ENCODE results near the gene GJB3.
"Not testable (repeated sequence)": the region's sequence is repeated elsewhere in the genome, so short reads cannot be mapped to it uniquely, and the experiment has no call there.

The GJB3 gene

DNA sequence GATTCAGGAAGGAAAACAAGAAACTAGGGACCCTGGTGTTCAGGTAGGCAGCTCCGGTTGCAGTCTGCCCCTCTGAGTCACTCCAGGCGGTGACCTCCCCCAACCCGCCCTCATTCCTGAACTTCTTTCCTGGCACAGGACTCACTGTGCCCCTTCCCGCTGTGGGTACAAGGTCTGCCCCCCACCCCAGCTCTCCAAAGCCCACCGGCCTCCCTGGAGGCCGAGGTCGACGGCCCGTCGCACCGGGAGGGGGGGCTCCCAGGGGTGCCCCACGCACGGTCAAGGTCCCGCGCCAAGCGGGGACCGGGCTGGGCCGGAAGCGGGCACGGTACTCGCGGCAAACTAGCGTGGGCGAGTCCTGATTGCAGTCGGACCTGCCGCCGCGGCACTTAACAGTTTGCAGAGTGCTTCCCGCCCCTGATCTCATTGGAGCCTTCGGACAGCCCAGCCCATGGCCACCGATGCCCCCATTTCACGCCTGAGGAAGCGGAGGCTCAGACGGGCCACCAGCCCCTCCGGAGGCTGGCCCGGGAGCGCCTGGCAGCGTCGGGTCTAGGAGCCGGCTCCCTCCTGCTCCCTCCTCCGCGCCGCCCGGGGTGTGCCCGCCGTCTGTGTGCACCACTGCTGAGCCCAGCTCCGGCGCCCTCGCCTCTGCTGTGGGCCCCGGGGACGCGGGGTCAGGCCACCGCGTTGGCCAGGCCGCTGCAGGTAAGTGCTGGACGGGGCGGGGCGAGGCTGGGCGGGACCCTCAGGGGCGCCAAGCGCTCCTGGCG is at the start of gene GJB3:
Gene GJB3 (plus strand): TSS at position 144 of the 773 bp plus-strand sequence. CDS start 3,549 bp downstream, outside the sequence.
- no peak for DNase-seq (ENCODE audit: low read depth)

DNA sequence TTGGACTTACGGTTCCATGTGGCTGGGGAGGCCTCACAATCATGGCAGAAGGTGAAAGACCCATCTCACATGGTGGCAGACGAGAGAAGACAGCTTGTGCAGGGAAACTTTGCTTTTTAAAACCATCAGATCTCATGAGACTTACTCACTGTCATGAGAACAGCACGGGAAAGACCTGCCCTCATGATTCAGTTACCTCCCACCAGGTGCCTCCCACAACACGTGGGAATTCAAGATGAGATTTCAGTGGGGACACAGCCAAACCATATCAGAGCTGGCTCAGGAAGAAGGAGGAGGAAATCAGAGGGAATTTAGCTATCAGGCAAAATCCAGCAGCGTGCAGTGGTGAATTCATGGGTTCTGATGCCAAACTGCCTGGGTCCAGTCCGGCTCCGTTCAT is 48.2 kb upstream of the GJB3 start:
- not testable (repeated sequence) for DNase-seq (ENCODE audit: low read depth)

DNA sequence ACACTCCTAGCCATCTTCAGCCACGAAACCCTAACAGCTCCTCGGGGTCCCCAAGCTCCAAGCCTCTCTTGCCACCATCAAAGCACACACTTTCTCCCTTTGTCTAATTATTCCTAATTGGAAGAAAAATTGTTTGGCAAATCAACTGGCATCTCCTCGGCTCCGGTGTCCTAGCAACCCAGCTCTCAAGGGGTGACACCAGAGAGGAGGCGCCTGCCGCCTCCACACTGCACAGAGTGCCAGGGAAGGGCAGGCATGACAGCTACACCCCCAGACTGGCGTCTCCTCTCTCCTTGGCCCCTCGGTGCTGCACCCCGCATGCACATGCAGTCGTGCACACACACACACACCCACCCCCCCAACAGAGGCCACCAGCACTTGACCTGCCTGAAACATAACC is 44.3 kb upstream of the GJB3 start:
- no peak for DNase-seq (ENCODE audit: low read depth)

DNA sequence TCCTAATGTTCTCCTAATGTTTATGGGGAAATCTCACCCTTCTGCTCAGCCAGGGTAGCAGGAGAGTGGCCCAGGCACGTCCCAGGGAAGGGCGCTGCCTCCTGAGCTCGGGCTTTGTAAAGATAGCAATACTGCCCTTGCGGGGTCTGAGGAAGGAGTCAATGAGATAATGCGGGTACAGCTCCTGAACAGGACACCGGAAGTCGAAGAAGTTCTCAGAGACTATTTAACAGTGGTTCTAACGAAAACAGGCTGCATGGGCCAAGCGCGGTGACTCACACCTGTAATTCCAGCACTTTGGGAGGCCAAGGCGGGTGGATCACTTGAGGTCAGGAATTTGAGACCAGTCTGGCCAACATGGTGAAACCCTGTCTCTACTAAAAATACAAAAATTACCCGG is 43.8 kb upstream of the GJB3 start:
- not testable (repeated sequence) for DNase-seq (ENCODE audit: low read depth)

DNA sequence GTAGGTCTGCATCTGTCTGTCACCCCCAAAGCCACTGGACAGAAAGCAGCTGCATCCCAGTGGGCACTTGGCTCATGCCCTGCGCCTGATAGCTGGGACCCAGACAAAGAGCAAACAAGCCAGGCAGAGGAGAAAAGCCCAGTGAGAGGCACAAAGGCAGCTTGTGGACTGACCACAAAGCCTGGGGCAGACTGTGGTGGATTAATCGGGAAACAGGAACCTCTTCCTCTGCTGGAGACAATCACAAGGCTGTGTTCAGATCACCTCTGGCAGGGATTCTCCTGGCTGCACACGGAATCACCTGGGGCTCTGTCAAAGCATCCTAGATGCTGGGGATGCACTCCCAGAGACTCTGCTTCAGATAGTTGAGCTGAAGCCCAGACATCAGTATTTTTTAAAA is 41.4 kb upstream of the GJB3 start:
- DNase-seq (ENCODE audit: low read depth) = no peak

DNA sequence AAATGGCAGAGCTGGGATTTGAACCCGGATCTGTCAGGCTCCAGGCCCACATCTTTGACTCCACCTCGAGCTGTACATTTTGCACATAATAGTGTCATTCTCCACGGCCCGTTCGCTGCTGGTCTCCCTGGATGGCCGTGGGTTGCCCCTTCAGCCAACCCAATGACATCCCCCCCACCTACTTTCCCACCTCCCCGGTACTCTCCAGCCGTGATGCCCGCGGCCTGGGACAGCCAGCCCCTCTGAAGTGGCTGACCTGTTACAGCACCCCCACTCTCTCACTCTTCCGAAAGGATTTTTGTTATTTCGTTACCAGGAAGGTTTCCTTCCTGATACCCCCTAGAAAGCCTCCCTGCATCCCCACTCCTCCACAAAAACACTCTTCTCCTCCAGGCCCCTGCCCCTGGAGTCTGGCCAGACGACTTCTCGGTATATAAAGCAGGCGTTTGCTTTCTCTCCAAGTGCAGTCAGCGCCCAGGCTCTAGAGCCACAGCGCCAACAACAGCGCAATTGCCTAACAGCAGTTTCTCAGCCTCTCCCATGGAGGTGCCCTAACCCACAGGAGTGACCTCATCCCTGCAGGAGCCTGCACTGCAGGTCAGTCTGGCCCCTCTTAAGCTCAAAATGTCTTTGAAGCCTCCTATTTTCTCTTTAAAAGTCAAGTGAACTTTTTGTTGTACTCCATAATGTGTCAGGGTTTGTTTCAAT is 40.7 kb upstream of the GJB3 start:
- no peak for DNase-seq (ENCODE audit: low read depth)

DNA sequence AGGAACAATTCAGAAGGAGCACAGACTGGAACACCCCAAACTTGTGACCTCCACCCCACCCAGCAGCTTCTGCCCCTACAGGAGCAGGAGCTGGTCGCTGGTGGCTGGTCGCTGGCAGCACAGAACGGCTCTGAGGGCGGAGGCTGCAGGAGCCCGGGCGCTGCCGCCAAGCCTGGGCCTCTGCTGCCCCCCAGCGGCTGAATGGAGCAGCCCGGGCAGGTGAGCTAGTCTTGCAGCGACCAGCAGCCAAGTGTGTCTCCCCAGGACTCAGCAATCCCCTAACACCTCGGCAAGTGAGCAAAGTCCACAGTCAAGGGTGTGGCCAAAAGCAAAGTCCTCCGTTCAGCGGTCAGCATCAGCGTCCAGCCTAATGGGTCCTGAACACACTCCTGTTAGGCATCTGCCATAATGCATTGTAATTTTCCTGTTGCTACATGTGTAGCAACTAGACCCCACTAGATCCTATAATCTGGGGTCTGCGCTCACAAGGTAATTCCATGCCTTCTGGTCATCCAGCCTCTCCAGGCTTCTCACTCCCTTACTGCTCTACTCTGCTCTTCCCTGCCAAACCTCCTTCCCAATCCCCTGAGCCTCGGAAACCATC is 38.2 kb upstream of the GJB3 start:
- peak; percentile 50 for DNase-seq (ENCODE audit: low read depth)

DNA sequence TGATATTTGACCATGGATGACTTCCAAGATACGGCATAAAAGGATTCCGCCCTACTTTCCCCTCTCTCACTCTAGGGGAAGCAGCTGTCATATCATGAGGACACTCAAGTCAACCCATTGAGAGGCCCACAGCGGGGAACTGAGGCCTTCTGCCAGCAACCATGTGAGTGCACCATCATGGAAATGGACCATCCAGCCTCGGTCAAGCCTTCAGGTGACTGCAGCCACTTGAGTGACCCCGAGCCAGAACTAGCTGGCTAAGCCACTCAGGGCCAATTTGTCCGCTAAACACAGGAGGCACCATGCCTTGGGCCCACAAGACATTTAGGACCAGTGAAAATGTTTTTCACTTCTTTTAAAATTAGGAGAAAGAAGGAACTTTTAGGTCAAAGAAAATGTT is 37.2 kb upstream of the GJB3 start:
- no peak for DNase-seq (ENCODE audit: low read depth)

DNA sequence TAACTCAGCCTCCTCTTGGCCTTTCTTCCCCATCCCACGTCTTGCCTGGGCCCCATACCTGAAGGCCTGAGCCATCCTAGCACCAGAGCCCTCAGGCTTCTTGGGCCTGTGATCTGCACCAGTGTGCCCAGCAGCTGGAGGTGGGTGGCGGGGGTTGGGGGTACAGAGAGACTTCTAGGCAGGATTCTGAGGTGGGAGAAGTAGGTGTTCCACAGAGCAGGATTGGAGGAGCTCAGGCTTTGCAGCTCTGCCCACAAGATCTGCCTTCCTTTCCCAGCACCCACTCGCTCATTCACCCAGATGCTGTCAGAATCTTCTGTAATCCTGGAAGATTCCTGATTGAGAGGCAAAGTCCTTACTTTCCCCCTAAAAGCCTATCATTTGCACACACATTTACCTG is 36.2 kb upstream of the GJB3 start:
- DNase-seq (ENCODE audit: low read depth) = no peak

DNA sequence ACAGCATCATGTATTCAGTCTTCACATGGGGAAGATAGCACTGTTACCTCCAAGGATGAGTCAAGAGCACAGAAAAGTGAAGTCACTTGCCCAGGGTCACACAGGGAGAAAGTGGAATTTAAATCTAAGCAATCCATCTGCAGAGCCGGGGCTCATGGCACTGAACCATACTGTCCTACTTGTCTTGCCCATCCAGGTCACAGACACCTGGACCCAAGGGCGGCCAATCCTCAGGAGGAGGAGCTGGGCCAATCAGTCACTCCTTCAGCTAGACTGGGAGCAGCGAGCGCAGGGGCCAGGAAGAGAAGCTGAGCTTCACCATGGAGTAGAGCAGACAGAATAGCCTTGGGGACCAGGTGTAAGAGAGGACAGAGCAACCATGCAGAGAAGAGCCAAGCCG is 35.3 kb upstream of the GJB3 start:
- no peak for DNase-seq (ENCODE audit: low read depth)

DNA sequence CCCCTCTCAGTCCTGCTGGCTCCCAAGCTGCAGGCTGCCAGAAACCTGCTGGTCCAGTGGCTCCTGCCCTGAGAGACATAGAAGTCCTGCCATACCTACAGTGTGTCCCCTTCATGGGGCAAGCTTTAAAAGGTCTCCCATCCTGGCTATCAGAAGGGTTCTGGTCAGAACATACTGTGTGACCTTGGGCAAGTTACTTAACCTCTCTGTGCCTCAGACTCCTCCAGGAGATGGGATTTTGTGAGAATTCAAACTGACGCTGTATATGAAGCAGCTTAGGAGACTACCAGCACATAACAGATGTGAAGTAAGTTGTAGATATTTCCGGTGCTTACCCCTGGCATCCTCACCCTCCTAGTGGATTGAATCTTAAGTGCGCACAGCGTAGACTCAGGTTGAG is 34.9 kb upstream of the GJB3 start:
- DNase-seq (ENCODE audit: low read depth) = no peak

DNA sequence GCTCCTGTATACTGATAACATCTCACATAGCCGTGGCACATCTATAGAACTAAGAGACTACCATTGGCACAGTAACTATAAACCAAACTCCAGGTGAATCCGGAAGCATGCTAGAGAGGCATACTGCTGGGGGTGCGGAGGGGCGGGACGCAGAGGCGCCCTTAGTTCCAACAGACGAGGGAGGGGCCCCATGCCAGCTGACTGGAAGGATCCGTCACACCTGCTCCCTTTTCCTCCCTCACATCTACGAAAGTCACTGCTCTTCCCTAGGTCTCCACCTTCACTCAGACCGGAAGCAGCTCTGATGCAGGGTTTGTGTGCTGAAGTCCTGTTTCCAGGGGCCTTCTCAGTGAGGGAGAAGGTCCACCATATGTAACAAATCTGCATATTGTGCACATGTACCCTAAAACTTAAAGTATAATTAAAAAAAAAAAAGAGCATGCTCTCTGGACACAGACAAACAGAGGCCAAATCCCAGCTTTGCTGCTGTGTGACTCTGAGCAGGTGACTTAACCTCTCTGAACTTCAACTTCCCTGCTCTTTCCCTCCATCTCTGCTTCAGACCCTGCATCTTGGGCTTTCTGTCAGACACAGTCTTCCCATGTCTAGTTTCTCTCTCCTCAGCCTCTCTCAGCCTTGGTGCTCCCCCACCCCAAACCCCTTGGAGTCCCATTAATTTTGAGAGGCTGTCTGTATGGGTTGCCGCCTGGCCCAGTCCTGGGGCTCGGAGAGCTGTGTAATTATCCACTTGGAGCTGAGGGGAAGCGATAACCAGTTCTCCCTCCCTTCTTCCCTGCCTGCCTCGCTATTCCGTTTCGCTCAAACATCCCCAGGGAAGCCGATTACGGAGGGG is 34.0 kb upstream of the GJB3 start:
- DNase-seq (ENCODE audit: low read depth) = no peak

DNA sequence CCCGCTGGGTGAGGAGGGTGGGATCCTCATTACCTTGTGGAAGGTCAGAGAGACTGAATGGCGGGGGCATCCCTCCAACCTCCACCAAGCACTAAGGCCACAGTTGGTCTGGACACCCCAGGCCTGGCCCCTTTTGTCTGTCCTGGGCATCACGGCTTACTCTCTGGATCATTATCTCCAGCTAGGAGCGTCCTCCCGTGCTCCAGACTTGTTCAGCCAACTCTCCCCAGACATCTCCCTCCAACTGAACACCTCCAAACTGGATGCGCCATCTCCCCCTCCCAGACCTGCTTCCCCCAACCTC is 33.4 kb upstream of the GJB3 start:
- DNase-seq (ENCODE audit: low read depth) = no peak

DNA sequence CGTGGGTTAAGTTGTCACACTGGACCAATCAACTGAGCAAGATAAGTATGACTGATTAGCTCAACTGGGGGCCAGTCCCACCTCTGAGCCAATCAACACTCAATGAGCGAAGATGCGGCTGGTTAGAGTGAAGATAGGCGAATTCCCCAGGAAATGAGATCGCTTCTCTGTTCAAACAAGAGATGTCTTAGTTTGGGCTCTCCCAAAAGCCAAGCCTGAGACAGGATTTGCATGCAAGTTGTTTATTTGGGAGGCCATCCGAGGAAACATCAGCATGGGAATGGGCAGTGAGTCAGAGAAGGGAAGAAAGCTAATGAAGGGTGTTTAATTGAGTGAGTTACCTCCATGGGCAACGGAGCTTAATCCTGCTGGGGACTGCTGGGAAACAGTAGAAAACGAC is 31.0 kb upstream of the GJB3 start:
- no peak for DNase-seq (ENCODE audit: low read depth)

DNA sequence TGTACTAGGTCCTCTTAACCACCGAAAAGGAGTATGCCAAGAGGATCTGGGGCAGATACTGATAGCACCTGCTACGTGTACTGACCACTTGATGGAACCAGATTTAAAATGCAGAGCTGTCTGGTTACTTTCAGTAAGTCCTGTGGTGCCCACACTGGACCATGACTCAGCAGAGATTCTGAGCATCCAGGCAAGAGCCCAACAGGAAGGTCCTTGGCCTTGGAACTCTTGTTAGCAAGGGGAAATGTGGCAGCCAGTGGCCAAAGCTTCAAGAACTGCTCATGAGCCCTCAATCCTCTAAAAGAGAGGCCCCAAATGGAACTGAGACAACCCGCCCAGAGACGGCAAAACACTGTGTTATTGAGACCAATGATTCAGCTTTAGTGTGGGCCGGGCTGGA is 30.4 kb upstream of the GJB3 start:
- DNase-seq (ENCODE audit: low read depth) = no peak

DNA sequence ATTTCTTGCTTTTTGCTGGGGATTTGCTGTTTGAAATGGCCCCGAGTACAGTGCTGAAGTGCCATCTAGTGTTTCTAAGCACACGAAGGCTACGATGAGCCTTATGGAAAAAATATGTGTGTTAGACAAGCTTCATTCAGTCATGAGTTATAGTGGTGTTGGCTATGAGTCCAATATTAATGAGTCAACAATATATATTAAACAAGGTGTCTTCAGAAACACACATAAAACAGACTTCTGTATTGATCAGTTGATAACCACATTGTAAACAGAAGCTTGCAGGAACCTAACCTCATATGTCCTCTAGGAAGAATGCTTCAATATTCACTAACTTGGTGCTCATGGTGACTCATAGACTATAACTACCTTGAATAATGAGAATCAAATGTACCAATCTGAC is 27.9 kb upstream of the GJB3 start:
- DNase-seq (ENCODE audit: low read depth) = no peak

DNA sequence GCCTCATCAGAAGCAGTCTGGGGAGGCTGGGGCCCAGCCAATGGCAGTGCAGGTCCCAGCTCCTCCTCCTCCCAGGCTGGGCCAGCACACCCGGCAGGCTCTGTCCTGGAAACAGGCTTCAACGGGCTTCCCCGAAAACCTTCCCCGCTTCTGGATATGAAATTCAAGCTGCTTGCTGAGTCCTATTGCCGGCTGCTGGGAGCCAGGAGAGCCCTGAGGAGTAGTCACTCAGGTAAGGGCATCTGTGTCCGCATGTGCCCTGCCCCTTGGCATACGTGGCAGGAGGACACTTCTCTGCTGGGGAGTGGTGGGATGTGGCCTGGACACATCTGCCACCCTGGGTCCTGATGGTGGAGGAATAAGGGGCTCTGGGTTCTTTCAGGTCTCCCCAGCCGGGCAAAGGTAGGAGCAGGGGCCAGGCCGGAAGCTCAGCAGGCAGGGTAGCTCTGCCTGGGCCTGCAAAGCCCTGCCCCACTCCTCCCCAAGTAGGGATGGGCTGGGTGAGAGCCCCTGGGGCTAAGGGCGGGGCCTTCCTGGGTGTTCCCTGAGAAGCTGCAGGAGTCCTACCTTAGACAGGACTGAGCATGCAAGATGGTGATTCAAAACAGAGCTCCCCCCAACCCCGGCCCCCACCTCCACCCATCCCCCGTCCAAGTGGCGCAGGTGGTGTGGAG is 25.9 kb upstream of the GJB3 start, which contains the start of gene GJB5:
Gene GJB5 (plus strand): TSS at position 84 of the 674 bp plus-strand sequence. CDS start 2,284 bp downstream, outside the sequence.
- no peak for DNase-seq (ENCODE audit: low read depth)

DNA sequence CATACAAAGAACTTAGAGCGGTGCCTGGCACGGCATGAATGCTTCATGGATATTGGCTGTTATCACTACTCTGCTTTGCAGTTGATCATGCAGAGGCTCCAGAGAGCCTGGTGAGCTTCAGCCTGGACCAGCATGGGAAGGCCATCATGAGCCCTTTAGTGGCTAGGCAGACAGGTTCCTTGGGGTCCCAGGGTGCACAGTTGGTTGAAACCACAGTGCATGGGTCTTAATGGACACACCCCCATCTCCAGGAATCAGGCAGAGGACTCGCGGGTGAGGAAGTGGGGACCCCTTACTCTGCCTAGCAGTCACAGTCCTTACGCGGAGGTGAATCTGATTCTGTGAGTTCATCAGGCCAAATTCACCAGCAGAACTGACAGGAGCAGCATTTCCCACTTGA is 25.1 kb upstream of the GJB3 start:
- no peak for DNase-seq (ENCODE audit: low read depth)

DNA sequence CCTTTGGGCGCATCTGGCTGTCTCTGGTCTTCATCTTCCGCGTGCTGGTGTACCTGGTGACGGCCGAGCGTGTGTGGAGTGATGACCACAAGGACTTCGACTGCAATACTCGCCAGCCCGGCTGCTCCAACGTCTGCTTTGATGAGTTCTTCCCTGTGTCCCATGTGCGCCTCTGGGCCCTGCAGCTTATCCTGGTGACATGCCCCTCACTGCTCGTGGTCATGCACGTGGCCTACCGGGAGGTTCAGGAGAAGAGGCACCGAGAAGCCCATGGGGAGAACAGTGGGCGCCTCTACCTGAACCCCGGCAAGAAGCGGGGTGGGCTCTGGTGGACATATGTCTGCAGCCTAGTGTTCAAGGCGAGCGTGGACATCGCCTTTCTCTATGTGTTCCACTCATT is 23.6 kb upstream of the GJB3 start:
- no peak for DNase-seq (ENCODE audit: low read depth)

DNA sequence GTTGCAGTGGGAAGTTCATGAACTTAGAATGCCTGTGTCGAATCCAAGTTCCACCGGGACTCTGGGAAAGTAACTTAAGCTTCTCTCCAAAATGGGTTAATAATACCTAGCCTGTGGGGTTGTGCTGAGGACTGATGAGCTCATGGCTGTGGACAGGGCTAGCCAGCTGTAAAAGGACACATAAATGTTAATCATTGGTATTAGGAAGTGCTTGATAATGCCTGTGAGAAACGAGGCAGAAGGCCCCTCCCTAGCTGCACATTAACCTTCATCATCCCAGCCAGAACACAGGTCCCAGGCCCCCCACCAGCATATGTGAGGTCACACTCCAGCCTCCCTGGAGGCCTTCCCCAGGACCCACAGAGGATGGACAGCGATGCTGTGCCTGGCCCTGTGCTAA is 22.3 kb upstream of the GJB3 start:
- no peak for DNase-seq (ENCODE audit: low read depth)

DNA sequence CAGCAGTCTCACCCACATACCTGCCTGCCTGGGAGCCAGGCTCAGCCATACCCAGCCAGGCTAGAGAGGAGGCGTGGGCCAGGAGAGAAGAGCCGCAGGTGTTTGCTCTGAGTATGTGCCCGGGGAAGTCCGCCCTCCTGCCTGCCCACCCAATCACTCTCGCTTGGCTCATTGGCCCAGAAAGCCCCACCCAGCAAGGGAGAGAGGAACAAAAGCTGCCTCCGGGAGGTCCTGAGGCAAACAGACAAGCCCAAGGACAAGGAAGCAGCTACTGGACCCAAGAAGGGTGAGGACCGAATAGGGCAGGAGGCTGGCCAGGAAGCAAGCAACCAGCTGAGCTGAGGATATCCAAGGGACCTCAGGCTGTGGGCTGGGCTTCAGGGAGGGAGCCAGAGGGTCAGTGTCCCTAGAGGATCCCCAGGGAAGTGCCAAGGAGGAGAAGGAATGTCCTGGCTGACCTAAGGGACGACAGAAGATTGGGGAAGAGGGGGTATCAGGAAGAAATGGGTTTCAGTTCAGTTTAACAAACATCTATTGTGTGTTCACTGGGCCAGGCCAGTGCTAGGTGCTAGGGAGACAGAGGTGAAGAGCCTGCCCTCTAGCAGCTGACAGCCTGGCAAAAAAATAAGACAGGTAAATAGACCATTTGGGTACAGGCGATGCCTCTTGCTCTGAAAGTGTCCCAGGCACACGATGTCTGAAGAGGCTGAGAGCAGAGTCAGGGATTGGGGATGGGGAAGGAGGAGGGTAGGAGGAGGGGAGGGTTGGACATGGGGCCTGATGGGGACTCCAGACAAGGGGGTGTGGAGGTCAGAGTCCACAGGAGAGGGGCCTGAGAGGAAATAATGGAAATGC is 21.3 kb upstream of the GJB3 start, which contains the start of gene GJB4:
Gene GJB4 (plus strand): TSS at position 238 of the 855 bp plus-strand sequence. CDS start 1,515 bp downstream, outside the sequence.
- DNase-seq (ENCODE audit: low read depth) = no peak
